ENCODE results near the gene CTSC.

DNA sequence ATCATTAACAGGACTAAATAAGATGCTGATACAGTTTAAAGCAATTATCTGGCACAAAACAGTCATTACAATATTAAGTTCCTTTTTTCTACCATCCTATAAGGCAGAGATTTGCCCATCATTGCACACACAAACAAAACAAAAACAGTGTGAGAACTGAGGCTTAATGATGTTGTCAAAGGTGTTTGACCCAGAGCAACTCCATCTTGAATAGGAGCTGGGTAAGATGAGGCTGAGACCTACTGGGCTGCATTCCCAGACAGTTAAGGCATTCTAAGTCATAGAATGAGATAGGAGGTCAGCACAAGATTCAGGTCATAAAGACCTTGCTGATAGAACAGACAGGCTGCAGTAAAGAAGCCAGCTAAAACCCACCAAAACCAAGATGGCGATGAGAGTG lies 33.2 kb downstream of the CTSC start:
- TF ChIP-seq POLR2A (IDR thresholded peaks at IDR 0.05): no peak
- TF ChIP-seq, protein P1, sequence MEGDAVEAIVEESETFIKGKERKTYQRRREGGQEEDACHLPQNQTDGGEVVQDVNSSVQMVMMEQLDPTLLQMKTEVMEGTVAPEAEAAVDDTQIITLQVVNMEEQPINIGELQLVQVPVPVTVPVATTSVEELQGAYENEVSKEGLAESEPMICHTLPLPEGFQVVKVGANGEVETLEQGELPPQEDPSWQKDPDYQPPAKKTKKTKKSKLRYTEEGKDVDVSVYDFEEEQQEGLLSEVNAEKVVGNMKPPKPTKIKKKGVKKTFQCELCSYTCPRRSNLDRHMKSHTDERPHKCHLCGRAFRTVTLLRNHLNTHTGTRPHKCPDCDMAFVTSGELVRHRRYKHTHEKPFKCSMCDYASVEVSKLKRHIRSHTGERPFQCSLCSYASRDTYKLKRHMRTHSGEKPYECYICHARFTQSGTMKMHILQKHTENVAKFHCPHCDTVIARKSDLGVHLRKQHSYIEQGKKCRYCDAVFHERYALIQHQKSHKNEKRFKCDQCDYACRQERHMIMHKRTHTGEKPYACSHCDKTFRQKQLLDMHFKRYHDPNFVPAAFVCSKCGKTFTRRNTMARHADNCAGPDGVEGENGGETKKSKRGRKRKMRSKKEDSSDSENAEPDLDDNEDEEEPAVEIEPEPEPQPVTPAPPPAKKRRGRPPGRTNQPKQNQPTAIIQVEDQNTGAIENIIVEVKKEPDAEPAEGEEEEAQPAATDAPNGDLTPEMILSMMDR (IDR thresholded peaks at IDR 0.05): no peak
